GM21576 (cell line): Measurements from ENCODE around the gene YIPF1.

Experiments
- ATAC-seq: cut with Tn5 transposase; IDR thresholded peaks from one replicate; pipeline ENCODE4 v1.9.1; 2021; ENCODE audit warnings: mild to moderate bottlenecking, moderate library complexity; ENCODE audit not compliant: unreplicated experiment

The YIPF1 gene

GRCh38 chr1:53889304-53890298 lies at the start of gene YIPF1:
TSS of gene YIPF1 (minus strand) at chr1:53889797. CDS start at chr1:53888937, 860 bp downstream.
- ATAC-seq, result peak; percentile 77

GRCh38 chr1:53938136-53938830 lies 48.7 kb upstream of the YIPF1 start:
- no peak for ATAC-seq

- no peak for ATAC-seq
These were observed 46.8 kb upstream of the YIPF1 start for GRCh38 chr1:53936430-53936829.

- no peak for ATAC-seq
These were observed 44.7 kb upstream of the YIPF1 start for GRCh38 chr1:53934170-53934765.

GRCh38 chr1:53931523-53931922 lies 41.9 kb upstream of the YIPF1 start:
- ATAC-seq, result no peak

- no peak for ATAC-seq
These were observed 41.3 kb upstream of the YIPF1 start for GRCh38 chr1:53930932-53931331.

- ATAC-seq, result no peak
These were observed 39.8 kb upstream of the YIPF1 start for GRCh38 chr1:53929246-53929960.

GRCh38 chr1:53927376-53927881 lies 37.8 kb upstream of the YIPF1 start:
- ATAC-seq, result no peak

- no peak for ATAC-seq
These were observed 30.1 kb upstream of the YIPF1 start for GRCh38 chr1:53919675-53920066.

GRCh38 chr1:53918343-53918742 lies 28.7 kb upstream of the YIPF1 start:
- ATAC-seq, result no peak

GRCh38 chr1:53913352-53914033 lies 23.9 kb upstream of the YIPF1 start:
- ATAC-seq, result no peak

- no peak for ATAC-seq
These were observed 21.8 kb upstream of the YIPF1 start for GRCh38 chr1:53911442-53911841.

- ATAC-seq, result no peak
These were observed 20.3 kb upstream of the YIPF1 start for GRCh38 chr1:53909946-53910345.

GRCh38 chr1:53906121-53906520 lies 16.5 kb upstream of the YIPF1 start:
- no peak for ATAC-seq

GRCh38 chr1:53905509-53905908 lies 15.9 kb upstream of the YIPF1 start:
- no peak for ATAC-seq

GRCh38 chr1:53902235-53903138 lies 12.9 kb upstream of the YIPF1 start:
- ATAC-seq, result no peak

GRCh38 chr1:53899708-53900107 lies 10.1 kb upstream of the YIPF1 start:
- ATAC-seq, result no peak

GRCh38 chr1:53899206-53899628 lies 9.6 kb upstream of the YIPF1 start:
- ATAC-seq, result no peak

- no peak for ATAC-seq
These were observed 7.1 kb upstream of the YIPF1 start for GRCh38 chr1:53896635-53897229.
